B cell (primary cell): Measurements from ENCODE around the gene OSM.

Source experiments
- CTCF ChIP-seq: fragments of 200-600 bp; IDR thresholded peaks from one replicate; pipeline ENCODE4 v1.8.0; 2022; ENCODE audit warnings: antibody characterized with exemption, mild to moderate bottlenecking
- EZH2 ChIP-seq: IDR thresholded peaks from 2 replicates; pipeline ENCODE4 v1.6.1; 2012; ENCODE audit warnings: borderline replicate concordance, low read depth, mild to moderate bottlenecking, moderate library complexity, low read length; ENCODE audit not compliant: insufficient read depth, poor library complexity, severe bottlenecking

- TF ChIP-seq CTCF (no peak), EZH2 (no peak)
Observed at GRCh38 chr22:30289141-30289979, 22.7 kb upstream of the OSM start, which contains the start of gene CASTOR1.
